Measurements from ENCODE around the gene OR4K15.
"Not testable (repeated sequence)": the region's sequence is repeated elsewhere in the genome, so short reads cannot be mapped to it uniquely, and the experiment has no call there.

Gene OR4K15, protein sequence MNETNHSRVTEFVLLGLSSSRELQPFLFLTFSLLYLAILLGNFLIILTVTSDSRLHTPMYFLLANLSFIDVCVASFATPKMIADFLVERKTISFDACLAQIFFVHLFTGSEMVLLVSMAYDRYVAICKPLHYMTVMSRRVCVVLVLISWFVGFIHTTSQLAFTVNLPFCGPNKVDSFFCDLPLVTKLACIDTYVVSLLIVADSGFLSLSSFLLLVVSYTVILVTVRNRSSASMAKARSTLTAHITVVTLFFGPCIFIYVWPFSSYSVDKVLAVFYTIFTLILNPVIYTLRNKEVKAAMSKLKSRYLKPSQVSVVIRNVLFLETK

DNA sequence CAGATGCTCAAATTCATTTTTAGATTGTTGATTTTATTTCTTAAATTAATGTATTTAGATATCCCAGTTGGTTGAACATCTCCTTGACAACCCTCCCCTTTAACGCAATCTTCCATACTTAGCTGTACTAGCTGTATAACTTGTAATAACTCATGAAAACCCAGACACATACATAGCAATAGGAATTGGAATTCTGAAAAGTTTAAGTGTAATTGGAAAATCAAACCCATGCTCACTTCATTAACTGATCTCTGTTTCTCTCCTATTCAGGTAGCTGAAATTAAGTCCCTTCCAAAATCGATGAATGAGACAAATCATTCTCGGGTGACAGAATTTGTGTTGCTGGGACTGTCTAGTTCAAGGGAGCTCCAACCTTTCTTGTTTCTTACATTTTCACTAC is at the start of gene OR4K15:
TSS of gene OR4K15 (plus strand) at position 301 of the 400 bp plus-strand sequence. CDS start at position 301, 0 bp downstream.
- in situ Hi-C loops (cut with MboI; ENCODE audit: low sequenced_read_pairs): no loop called here

DNA sequence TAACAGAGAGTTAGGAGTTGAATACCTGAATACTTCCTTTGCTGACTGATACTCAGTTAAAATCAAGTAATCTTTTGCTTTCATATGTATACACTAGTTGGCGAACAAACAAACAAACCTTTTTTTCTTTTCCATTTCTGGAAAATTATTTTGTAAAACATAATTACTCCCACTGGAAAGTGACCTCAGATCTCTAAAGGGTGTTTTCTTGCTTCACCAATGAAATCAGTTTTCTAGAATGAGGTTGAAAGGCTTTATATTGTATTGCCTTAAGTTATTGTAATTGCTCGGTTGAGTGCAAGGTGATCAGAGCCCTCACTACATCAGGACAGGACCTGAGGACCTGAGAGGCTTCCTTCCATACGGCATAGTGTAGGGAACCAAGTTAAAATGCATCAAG is 44.8 kb upstream of the OR4K15 start, which contains the start of gene OR4K1:
TSS of gene OR4K1 (plus strand) at position 301 of the 400 bp plus-strand sequence. CDS start 4,750 bp downstream, outside the sequence.
- in situ Hi-C loops (cut with MboI; ENCODE audit: low sequenced_read_pairs): no loop called here

DNA sequence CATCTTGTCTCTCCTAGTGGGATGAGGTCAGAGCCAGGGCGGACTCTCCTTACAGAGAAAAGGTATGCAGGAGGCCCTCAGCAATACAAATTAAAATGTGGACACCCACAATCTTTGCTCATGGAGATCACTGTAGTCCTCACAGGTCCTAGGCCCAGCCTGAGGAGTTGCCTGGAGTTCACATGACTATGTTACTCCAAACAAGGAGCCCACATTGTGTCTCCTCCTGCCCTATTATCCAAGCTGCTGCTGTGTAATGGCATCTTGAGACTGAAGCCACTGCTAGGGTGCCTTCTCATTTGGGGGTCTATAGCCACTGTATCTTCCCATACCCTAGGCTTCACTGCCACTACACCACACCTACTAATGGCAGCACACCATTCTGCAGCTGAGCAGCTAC is 33.7 kb upstream of the OR4K15 start:
- in situ Hi-C loops (cut with MboI; ENCODE audit: low sequenced_read_pairs): no loop called here

DNA sequence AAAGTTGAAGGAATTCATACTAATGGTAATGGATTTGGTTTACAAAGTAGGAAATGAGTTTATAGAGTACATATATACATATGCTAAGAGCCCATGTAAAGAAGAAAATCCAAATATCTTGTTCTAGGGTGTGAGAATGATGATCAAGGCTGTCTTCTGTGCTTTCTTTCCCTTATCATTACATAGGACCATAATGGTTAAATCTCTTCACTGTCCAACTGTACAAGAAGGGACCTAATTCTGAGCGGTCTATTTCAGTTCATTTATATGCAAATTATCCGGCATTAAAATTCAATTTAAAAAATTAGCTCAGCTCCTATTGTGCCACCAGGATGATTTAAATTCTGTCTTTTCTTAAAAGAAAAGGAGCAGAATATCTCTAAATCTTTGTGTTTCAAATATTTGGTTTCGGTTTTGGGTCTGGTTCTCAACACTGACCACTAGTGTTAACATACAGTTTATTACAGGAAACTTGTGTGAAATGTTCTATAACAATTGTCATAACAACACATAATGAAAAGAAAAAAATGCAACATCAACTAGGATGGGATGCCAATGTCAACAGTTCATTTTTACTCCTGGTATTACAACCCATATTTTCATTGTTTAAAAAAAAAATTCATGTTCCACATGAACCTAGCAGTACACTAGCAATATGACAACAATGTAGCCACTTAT is 27.8 kb upstream of the OR4K15 start:
- in situ Hi-C loops (cut with MboI; ENCODE audit: low sequenced_read_pairs): no loop called here

DNA sequence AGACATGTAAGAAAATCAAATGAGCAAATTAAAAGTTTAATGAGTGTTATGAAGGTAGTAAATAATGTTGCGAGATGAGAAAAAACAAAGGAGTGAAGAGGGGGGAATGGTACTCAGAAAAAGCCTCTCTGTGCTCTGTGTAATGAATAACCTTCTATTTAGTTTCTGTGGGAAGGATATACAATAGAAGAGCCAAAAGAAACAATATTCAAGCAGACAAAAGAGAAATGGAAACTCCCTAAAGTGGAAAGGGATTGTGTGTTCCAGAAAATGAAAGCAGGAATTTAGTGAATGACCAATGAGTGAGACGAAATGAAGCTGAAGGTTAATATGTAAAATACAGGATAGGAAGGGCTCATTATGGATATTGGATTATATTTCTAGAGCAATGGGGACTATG is 26.2 kb upstream of the OR4K15 start:
- in situ Hi-C loops (cut with MboI; ENCODE audit: low sequenced_read_pairs): no loop called here

DNA sequence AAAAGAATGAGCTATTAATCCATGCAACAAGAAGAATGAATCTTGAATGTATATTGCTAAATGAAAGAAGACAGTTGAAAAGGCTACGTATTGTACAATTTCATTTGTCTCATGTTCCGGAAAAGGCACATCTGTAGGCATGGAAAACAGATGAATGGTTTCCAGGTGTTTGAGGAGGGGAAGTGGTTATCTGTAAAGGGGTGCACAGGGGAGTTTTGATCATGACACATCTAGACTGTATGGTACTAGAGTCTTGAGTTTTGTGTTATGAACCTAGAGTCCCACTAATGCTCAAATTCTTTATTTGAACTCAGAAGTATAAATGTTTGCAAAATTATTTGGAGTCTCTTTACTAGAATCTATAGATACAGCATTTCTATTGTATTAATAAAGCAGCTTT is 5.7 kb upstream of the OR4K15 start:
- in situ Hi-C loops (cut with MboI; ENCODE audit: low sequenced_read_pairs): not testable (repeated sequence)

DNA sequence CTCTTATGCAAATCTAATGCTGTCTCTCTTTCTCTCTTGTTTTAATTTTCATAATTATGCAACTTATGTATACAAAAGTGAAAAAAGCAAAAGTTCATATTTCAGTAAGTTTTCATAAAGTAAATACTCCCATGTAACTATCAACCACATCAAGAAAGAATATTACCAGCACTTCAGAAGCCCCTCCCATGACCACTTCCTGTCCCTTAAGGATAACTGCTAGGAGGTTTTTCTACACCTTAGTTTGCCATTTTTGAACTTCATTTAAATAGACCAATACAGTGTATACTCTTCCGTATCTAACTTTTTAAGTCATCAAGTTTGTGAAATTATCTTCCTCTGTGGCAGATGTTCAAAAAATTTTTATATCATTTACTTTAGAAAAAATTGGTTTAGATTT is 547 bp upstream of the OR4K15 start:
- in situ Hi-C loops (cut with MboI; ENCODE audit: low sequenced_read_pairs): no loop called here

DNA sequence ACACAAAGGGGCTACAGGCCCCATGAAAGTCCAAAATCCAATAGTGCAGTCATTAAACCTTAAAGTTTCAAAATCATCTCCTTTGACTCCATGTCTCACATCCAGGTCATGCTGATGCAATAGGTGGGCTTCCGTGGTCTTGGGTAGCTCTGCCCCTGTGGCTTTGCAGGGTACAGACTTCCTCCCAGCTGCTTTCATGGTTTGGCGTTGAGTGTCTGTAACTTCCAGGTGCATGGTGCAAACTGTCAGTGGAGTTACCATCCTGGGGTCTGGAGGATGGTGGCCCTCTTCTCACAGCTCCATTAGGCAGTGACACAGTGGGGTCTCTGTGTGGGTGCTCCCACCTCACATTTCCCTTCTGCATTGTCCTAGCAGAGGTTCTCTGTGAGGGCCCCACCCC is 18.0 kb downstream of the OR4K15 start:
- in situ Hi-C loops (cut with MboI; ENCODE audit: low sequenced_read_pairs): no loop called here

DNA sequence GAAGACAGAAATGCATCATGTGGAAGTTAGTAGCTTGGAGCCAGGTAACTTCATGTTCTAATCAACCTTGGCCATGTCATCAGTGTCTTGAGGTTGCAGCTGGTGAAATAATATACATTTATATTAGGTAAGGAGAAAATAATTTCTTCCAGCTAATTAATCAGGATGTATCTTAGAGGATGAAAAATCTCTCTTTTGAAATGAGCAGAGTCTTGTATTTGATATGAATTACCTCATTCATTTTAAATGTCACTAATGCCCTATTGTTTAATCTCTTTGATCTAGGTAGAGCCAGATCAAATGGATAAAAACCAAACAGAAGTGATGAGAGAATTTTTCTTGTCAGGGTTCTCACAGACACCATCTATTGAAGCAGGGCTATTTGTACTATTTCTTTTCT is 26.5 kb downstream of the OR4K15 start, which contains the start of gene OR4Q2:
TSS of gene OR4Q2 (plus strand) at position 301 of the 400 bp plus-strand sequence.
- in situ Hi-C loops (cut with MboI; ENCODE audit: low sequenced_read_pairs): no loop called here

DNA sequence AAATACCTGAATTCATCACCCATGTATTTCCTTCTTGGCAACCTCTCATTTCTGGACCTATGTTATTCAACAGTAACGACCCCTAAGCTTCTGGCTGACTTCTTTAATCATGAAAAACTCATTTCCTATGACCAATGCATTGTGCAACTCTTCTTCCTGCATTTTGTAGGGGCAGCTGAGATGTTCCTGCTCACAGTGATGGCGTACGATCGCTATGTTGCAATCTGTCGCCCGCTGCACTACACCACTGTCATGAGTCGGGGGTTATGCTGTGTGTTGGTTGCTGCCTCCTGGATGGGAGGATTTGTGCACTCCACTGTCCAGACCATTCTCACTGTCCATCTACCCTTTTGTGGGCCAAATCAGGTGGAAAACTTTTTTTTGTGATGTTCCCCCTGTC is 26.9 kb downstream of the OR4K15 start:
- in situ Hi-C loops (cut with MboI; ENCODE audit: low sequenced_read_pairs): no loop called here

DNA sequence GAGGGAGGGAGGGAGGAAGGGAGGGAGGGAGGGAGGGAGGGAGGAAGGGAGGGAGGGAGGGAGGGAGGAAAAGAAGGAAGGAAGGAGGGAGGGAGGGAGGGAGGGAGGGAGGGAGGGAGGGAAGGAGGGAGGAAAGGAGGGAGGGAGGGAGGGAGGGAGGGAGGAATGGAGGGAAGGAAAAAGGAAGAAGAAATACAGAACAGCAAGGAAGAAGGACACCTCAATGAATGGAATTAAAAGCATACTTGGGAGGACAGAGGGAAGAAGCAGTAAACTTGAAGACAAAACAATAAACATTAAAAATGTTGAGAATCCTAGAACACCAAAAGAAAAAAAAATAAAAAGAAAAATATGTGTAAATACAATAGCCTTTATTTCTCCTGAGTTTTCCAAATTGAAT is 32.8 kb downstream of the OR4K15 start:
- in situ Hi-C loops (cut with MboI; ENCODE audit: low sequenced_read_pairs): no loop called here

DNA sequence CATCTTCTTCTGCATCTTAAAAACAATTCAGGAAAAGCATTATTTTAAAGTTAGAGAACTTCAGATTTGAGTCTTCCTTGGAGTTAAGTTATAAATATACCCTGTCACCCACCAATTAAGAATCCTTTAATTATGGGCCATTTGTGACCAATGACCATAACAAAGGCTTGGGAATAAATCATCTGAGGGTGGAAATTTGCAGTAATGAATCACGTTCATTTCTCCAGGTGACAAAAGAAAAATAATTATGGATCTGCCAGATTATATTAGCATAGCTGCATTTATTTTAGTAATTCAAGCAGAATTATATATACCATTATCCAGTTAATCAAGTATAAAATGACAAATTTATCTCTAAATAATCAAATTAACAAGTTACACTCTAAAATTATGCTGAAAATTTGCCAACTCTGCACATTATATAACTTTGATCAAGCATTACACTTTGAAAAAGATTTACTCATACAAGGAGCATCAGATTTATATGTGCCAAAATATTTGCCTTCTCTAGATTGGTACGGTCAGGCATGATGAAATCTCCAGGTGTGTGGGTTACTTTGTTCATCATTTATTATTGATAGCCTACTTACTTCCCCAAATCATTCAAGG is 44.0 kb downstream of the OR4K15 start, which contains the start of gene OR4K14:
TSS of gene OR4K14 (minus strand) at position 51 of the 609 bp plus-strand sequence. CDS start 4,114 bp downstream, outside the sequence.
- in situ Hi-C loops (cut with MboI; ENCODE audit: low sequenced_read_pairs): no loop called here
